GM12878 (cell line): Measurements from ENCODE around the gene KCNK17. TPM values are rescaled to one million over a fixed set of nuclear protein-coding genes. Genes with fewer than 3 reads are reported as not detected.

Experiments
- ATAC-seq: fragments of 200-7000 bp; cut with Tn5 transposase; 3 replicates; pipeline ENCODE4 v1.9.1; 2020; ENCODE audit warnings: mild to moderate bottlenecking, moderate library complexity
- BruUV-seq: library from RNA; stranded (reverse); fragments of 400-500 nt; replicated peaks from 2 replicates; lab custom pipeline; 2021; lab: Mats Ljungman, UMichigan
- CTCF ChIA-PET: fragments of 300-600 bp; sonication (Branson Sonifier 250); formaldehyde crosslinking; extraction: SDS; loops from one replicate; lab custom pipeline; 2021; ENCODE audit warnings: inconsistent platforms; lab: Yijun Ruan, JAX
- POLR2A ChIA-PET: fragments of 350-600 bp; formaldehyde crosslinking; extraction: SDS; loops from one replicate; lab custom pipeline; 2021; ENCODE audit warnings: inconsistent platforms; lab: Charles Lee
- RAD21 ChIA-PET: fragments of 300-600 bp; sonication (Branson Sonifier 250); formaldehyde crosslinking; loops from one replicate; lab custom pipeline; 2023; ENCODE audit warnings: antibody characterized with exemption; ENCODE audit not compliant: unreplicated experiment; lab: Charles Lee
- SMC1A ChIA-PET: fragments of 300-600 bp; sonication (Branson Sonifier 250); formaldehyde crosslinking; loops from one replicate; lab custom pipeline; 2023; ENCODE audit not compliant: unreplicated experiment, uncharacterized antibody; lab: Charles Lee
- DNase-seq: peaks from one replicate; pipeline ENCODE4 v3.0.0-alpha.2; 2011; ENCODE audit warnings: low read depth, low spot score
- FAIRE-seq: peaks from 3 replicates; lab custom pipeline; 2011; peaks lifted over from hg19 to GRCh38; lab: Jason Lieb, UNC
- H2AFZ ChIP-seq: 2 replicates; pipeline ENCODE4 v1.6.0; 2011; ENCODE audit warnings: low read depth, low read length, control low read depth; ENCODE audit not compliant: control insufficient read depth
- H3K27ac ChIP-seq: 2 replicates; pipeline ENCODE4 v1.5.1; 2011; ENCODE audit warnings: control low read depth; ENCODE audit not compliant: control insufficient read depth, insufficient read depth
- H3K27me3 ChIP-seq, 2 experiments: replicated peaks in 1 of 2; 2 replicates each; pipeline versions ENCODE4 v1.6.0 to v1.6.1; 2011; ENCODE audit warnings: low read length in 1 of 2; ENCODE audit not compliant: control insufficient read depth in 2 of 2, insufficient read depth in 2 of 2
- H3K36me3 ChIP-seq, 2 experiments: 2 replicates each; pipeline ENCODE4 v1.5.1; 2011; ENCODE audit warnings: low read length in 1 of 2; ENCODE audit not compliant: control insufficient read depth in 2 of 2, insufficient read depth in 2 of 2
- H3K4me1 ChIP-seq: 2 replicates; pipeline ENCODE4 v1.6.1; 2011; ENCODE audit warnings: mild to moderate bottlenecking, low read length, moderate library complexity, mixed read lengths; ENCODE audit not compliant: control insufficient read depth, insufficient read depth
- H3K4me2 ChIP-seq: 2 replicates; pipeline ENCODE4 v1.6.0; 2011; ENCODE audit warnings: control low read depth; ENCODE audit not compliant: control insufficient read depth, insufficient read depth
- H3K4me3 ChIP-seq: fragments of 200-600 bp; sonication (generic); 2 replicates; pipeline ENCODE4 v1.5.1; 2016
- H3K79me2 ChIP-seq: 2 replicates; pipeline ENCODE4 v1.6.0; 2011; ENCODE audit warnings: low read length; ENCODE audit not compliant: control insufficient read depth, insufficient read depth
- H3K9ac ChIP-seq: 2 replicates; pipeline ENCODE4 v1.8.0; 2011; ENCODE audit warnings: low read length, control low read depth, mixed read lengths; ENCODE audit not compliant: control insufficient read depth, insufficient read depth
- H3K9me3 ChIP-seq: replicated peaks from 3 replicates; pipeline ENCODE4 v1.5.1; 2011; ENCODE audit warnings: mild to moderate bottlenecking, low read length; ENCODE audit not compliant: control insufficient read depth, insufficient read depth
- H4K20me1 ChIP-seq: 2 replicates; pipeline ENCODE4 v1.6.0; 2011; ENCODE audit not compliant: control insufficient read depth, insufficient read depth
- BHLHE40 ChIP-seq, 2 experiments: fragments of 450-650 bp in 1 of 2; IDR thresholded peaks; 2 replicates each; pipeline ENCODE4 v1.6.1; 2011 to 2017; ENCODE audit warnings: low read depth in 2 of 2, borderline replicate concordance in 1 of 2, improper control_type of control experiment in 1 of 2, low read length in 1 of 2, mild to moderate bottlenecking in 1 of 2
- CREM ChIP-seq: IDR thresholded peaks from 2 replicates; pipeline ENCODE4 v1.6.1; 2014; ENCODE audit warnings: antibody characterized with exemption, low read depth
- CTCF ChIP-seq, 3 experiments: IDR thresholded peaks in 2 of 3; conservative IDR thresholded peaks in 1 of 3; 2 replicates each; pipeline ENCODE4 v1.5.1; 2011; ENCODE audit warnings: low read depth in 3 of 3, low read length in 3 of 3, mild to moderate bottlenecking in 3 of 3, control low read depth in 2 of 3, moderate library complexity in 2 of 3, inconsistent platforms in 1 of 3, mixed read lengths in 1 of 3; ENCODE audit not compliant: control insufficient read depth in 2 of 3, insufficient read depth in 1 of 3; ENCODE audit errors: extremely low read depth in 1 of 3
- DPF2 ChIP-seq: fragments of 450-650 bp; IDR thresholded peaks from 2 replicates; pipeline ENCODE4 v1.6.1; 2017; ENCODE audit warnings: mild to moderate bottlenecking
- HCFC1 ChIP-seq: fragments of 150-350 bp; IDR thresholded peaks from 2 replicates; pipeline ENCODE4 v1.6.1; 2014; ENCODE audit warnings: low read length
- IRF4 ChIP-seq: IDR thresholded peaks from 2 replicates; pipeline ENCODE4 v1.6.1; 2011; ENCODE audit warnings: low read depth, low read length
- LARP7 ChIP-seq: fragments of 450-650 bp; IDR thresholded peaks from 2 replicates; pipeline ENCODE4 v1.6.1; 2017; ENCODE audit warnings: mild to moderate bottlenecking
- NFYB ChIP-seq: IDR thresholded peaks from 2 replicates; pipeline ENCODE4 v1.6.1; 2011; ENCODE audit warnings: low read depth, mild to moderate bottlenecking, low read length, improper control_type of control experiment, moderate library complexity; ENCODE audit not compliant: insufficient read depth
- NKRF ChIP-seq: fragments of 450-650 bp; conservative IDR thresholded peaks from 2 replicates; pipeline ENCODE4 v1.6.1; 2017; ENCODE audit warnings: mild to moderate bottlenecking, moderate library complexity
- PAX5 ChIP-seq: IDR thresholded peaks from 2 replicates; pipeline ENCODE4 v1.6.1; 2011; ENCODE audit warnings: low read depth, low read length, borderline replicate concordance
- RAD21 ChIP-seq: IDR thresholded peaks from 2 replicates; pipeline ENCODE4 v1.6.1; 2011; ENCODE audit warnings: mild to moderate bottlenecking, low read depth, low read length, moderate library complexity; ENCODE audit not compliant: insufficient read depth
- RUNX3 ChIP-seq: IDR thresholded peaks from 2 replicates; pipeline ENCODE4 v1.6.1; 2012; ENCODE audit warnings: low read length, inconsistent platforms
- SMARCA5 ChIP-seq: fragments of 450-650 bp; IDR thresholded peaks from 2 replicates; pipeline ENCODE4 v1.6.1; 2017; ENCODE audit warnings: mild to moderate bottlenecking
- SMC3 ChIP-seq: IDR thresholded peaks from 2 replicates; pipeline ENCODE4 v1.6.1; 2011; ENCODE audit warnings: low read length, improper control_type of control experiment, borderline replicate concordance
- SPI1 ChIP-seq: IDR thresholded peaks from 2 replicates; pipeline ENCODE4 v1.6.1; 2011; ENCODE audit warnings: low read depth, mild to moderate bottlenecking, low read length, moderate library complexity, borderline replicate concordance; ENCODE audit not compliant: insufficient read depth
- TAF1 ChIP-seq: IDR thresholded peaks from 2 replicates; pipeline ENCODE4 v1.6.1; 2011; ENCODE audit warnings: mild to moderate bottlenecking, low read depth, low read length, borderline replicate concordance
- TCF12 ChIP-seq: IDR thresholded peaks from 2 replicates; pipeline ENCODE4 v1.6.1; 2011; ENCODE audit warnings: low read depth, mild to moderate bottlenecking, low read length
- YY1 ChIP-seq: IDR thresholded peaks from 2 replicates; pipeline ENCODE4 v1.6.1; 2011; ENCODE audit warnings: low read depth, mild to moderate bottlenecking, low read length
- ZNF207 ChIP-seq: fragments of 450-650 bp; IDR thresholded peaks from 2 replicates; pipeline ENCODE4 v1.6.1; 2014; ENCODE audit warnings: antibody characterized with exemption, mild to moderate bottlenecking, borderline replicate concordance
- WGBS: methylation state at CpG from one replicate; pipeline ENCODE4 v1.1.6; 2016; ENCODE audit warnings: low lambda C conversion rate; ENCODE audit not compliant: insufficient replicate concordance, insufficient coverage; ENCODE audit errors: missing lambda C conversion rate; 5-methylcytosine and 5-hydroxymethylcytosine counted together
- in situ Hi-C: fragments of 300-500 bp; cut with MboI; formaldehyde crosslinking; loops from 9 replicates; pipeline ENCODE4 v1.14.3; 2018; ENCODE audit warnings: mixed read lengths
- intact Hi-C: fragments of 100-400 bp; cut with micrococcal nuclease; formaldehyde crosslinking; loops from one replicate; pipeline ENCODE4 v1.14.2; 2022; ENCODE audit not compliant: unreplicated experiment
- polyA plus RNA-seq, 11 experiments: library from polyadenylated mRNA; depleted of rRNA in 4 of 11; unstranded in 6 of 11; stranded (reverse) in 5 of 11; fragments of >200 nt; fragmentation: Nextera tagmentation in 4 of 11; fragmentation: Illumina TruSeq in 1 of 11; extraction: Ambion mirVana in 4 of 11; extraction: Trizol in 1 of 11; gene quantifications; 1 replicate in 1 of 11; 2 replicates in 10 of 11; pipeline versions ENCODE4 v1.2.1 to v1.2.3, GENCODE V29; 2011 to 2016; ENCODE audit warnings: inconsistent platforms in 2 of 11, missing spikeins in 2 of 11, low read depth in 1 of 11
- total RNA-seq, 4 experiments: library from RNA; depleted of rRNA in 3 of 4; stranded (reverse); fragments of >200 nt in 3 of 4; fragmentation: Illumina TruSeq in 1 of 4; extraction: Trizol in 1 of 4; gene quantifications; 2 replicates each; pipeline versions ENCODE4 v1.2.1 to v1.2.3, GENCODE V29; 2013 to 2021

The KCNK17 gene
- total and polyA plus RNA-seq, 10 of the 15 experiments (the other 5 are each of a cell fraction or from before 2014, with no cell fraction given) = not detected

- FAIRE-seq = peak; percentile 78
- no peak overlapping the region for H3K9ac ChIP-seq
- H3K4me2 ChIP-seq = no peak overlapping the region; the same call in 1 of the 2 replicates
- ChIA-PET CTCF (interaction anchor here (0.6 to 3.7 kb wide), 38 partner anchors 9 to 1666 kb away, joined by 3 to 27 read pairs (median 3); partner anchors contain the start of gene DAAM2), POLR2A (no interaction called here)
- no peak overlapping the region for H2AFZ ChIP-seq
- no peaks in the 10 kb centered on the region for H3K36me3 ChIP-seq
- DNase-seq = no peak
- no peak overlapping the region for H3K27ac ChIP-seq
- H3K9me3 ChIP-seq = no peaks in the 10 kb centered on the region
- no peaks in the 10 kb centered on the region for H3K27me3 ChIP-seq
- in situ Hi-C loops = no loop called here
- H3K4me3 ChIP-seq = no peak overlapping the region
- TF ChIP-seq CTCF (IDR thresholded peaks at IDR 0.05 in 2 of 3, conservative IDR thresholded peaks at IDR 0.05 in 1 of 3; ENCODE audit: control insufficient read depth in 2 of 3, extremely low read depth in 1 of 3, insufficient read depth in 1 of 3, low read depth in 3 of 3, low read length in 3 of 3) = peak; percentile 71 to 92 (median 85)
- peak; percentile 59; the same call in 1 of the 2 replicates for TF ChIP-seq SPI1
- TF ChIP-seq TAF1 = no peak
- TF ChIP-seq ZNF207 = peak; percentile 73; the same call in 1 of the 2 replicates
- 0 out of 2 replicates have a peak, but pooled peaks have one; percentile 8 for TF ChIP-seq PAX5
- TF ChIP-seq YY1 = 0 out of 2 replicates have a peak, but pooled peaks have one; percentile 54
- 0 out of 2 replicates have a peak, but pooled peaks have one; percentile 18 for TF ChIP-seq SMARCA5
- TF ChIP-seq RUNX3 = peak; percentile 60
- peak in 1 of 2 experiments; percentile 54; a peak in 1 of 4 replicates for TF ChIP-seq BHLHE40 (IDR thresholded peaks at IDR 0.05; ENCODE audit: borderline replicate concordance in 1 of 2, low read depth in 2 of 2, low read length in 1 of 2)
- TF ChIP-seq IRF4 = 0 out of 2 replicates have a peak, but pooled peaks have one; percentile 24
- peak; percentile 20; the same call in 1 of the 2 replicates for TF ChIP-seq HCFC1
- TF ChIP-seq NFYB = no peak
- TF ChIP-seq NKRF = no peak
- TF ChIP-seq TCF12 = peak; percentile 61
- TF ChIP-seq DPF2 = no peak
- 0 out of 2 replicates have a peak, but pooled peaks have one; percentile 11 for TF ChIP-seq CREM
- TF ChIP-seq SMC3 = peak; percentile 61; the same call in 1 of the 2 replicates
- TF ChIP-seq RAD21 = peak; percentile 81
- 0 out of 2 replicates have a peak, but pooled peaks have one; percentile 15 for TF ChIP-seq LARP7
- TF ChIP-seq, all 136 proteins: peak for 15
- no peaks in the 10 kb centered on the region for H3K4me1 ChIP-seq
- ATAC-seq = peak; percentile 95
- intact Hi-C loops = loop anchor here (1.0 to 5.0 kb wide), 4 partner anchors 245 to 950 kb away; no protein-coding TSS in a partner anchor
- RAD21 ChIA-PET = interaction anchor here (0.6 to 2.4 kb wide), 13 partner anchors 9 to 946 kb away, joined by 3 to 15 read pairs (median 4); no protein-coding TSS in a partner anchor
- SMC1A ChIA-PET = interaction anchor here (0.6 to 3.0 kb wide), 19 partner anchors 14 to 890 kb away, joined by 3 to 9 read pairs (median 3); no protein-coding TSS in a partner anchor
- WGBS = 8% methylated on average over 15 of the region's 21 CpGs
- no peaks in the 10 kb centered on the region for H3K79me2 ChIP-seq
- no peaks in the 10 kb centered on the region for H4K20me1 ChIP-seq
- BruUV-seq = no TSS peak
Observed at GRCh38 chr6:39361657-39362486, 47.7 kb upstream of the KCNK17 start.
